Fibroblast of lung (primary cell): Measurements from ENCODE around the gene BTBD2.

ENCODE experiments used
- CTCF ChIP-seq, 2 donors: IDR thresholded peaks in 1 of 2; conservative IDR thresholded peaks in 1 of 2; 1 replicate in 1 of 2; 2 replicates in 1 of 2; pipeline ENCODE4 v1.5.1; 2011 to 2012; ENCODE audit warnings: low read length in 2 of 2, control low read depth in 1 of 2, inconsistent platforms in 1 of 2, low read depth in 1 of 2, mild to moderate bottlenecking in 1 of 2
- EZH2 ChIP-seq: IDR thresholded peaks from 2 replicates; pipeline ENCODE4 v1.5.1; 2012; ENCODE audit warnings: low read length, control low read depth, mild to moderate bottlenecking; ENCODE audit errors: missing control alignments

- TF ChIP-seq CTCF (conservative IDR thresholded peaks at IDR 0.05 in 1 of 2, IDR thresholded peaks at IDR 0.05 in 1 of 2; ENCODE audit: low read depth in 1 of 2, low read length in 2 of 2) = no peak
- TF ChIP-seq EZH2 = no peak
These were observed 39.2 kb upstream of the BTBD2 start for GRCh38 chr19:2054763-2055162.
